ENCODE data around the gene TCERG1L. TPM values are rescaled to one million over a fixed set of nuclear protein-coding genes. Genes with fewer than 3 reads are reported as not detected.

Gene TCERG1L
- total RNA-seq, 2 experiments from 2014 or later = 0.06 TPM; not detected in 1

DNA sequence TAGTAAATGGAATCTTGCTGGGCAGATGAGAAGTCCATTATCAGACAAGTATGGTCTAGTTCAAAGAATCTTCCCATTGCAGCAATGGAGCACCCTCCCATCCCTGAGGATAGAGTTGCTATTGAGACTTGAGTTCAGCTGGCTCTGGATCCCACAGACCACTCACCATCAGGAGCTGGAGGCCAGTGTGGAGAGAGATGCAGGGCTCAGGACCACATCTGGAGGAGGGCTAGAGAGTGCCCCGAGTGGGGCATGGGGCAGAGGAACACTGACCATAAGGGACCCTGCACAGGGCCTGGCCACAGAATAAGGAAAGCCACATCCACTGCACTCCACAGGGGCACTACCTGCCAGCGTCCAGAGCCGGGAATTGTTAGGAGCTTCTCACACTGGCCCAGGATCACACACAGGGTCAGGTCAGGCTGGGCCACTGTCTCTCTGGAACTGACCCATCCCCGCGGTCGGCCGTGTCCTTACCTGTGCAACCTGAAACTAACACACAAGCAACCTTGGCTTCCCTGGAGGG, 41.3 kb upstream of the TCERG1L start:
- Histone ChIP-seq H3K4me3 (ENCODE audit: low read length) (no peak overlapping the region), H3K36me3 (ENCODE audit: insufficient read depth, low read length) (no peaks in the 10 kb centered on the region), H3K9me3 (ENCODE audit: control insufficient read depth in 1 of 2, insufficient read depth in 1 of 2, low read length in 2 of 2) (peaks cover 0 to 21% of the 10 kb centered on the region in 2 experiments), H3K27me3 (ENCODE audit: control insufficient read depth in 1 of 2, insufficient read depth in 2 of 2, low read length in 2 of 2) (no peaks in the 10 kb centered on the region), H3K4me1 (ENCODE audit: insufficient read depth, low read length) (no peaks in the 10 kb centered on the region), H3K27ac (ENCODE audit: low read depth in 1 of 2, low read length in 2 of 2) (no peak overlapping the region)
- Mint-ChIP-seq H3K4me3 (no peak overlapping the region), H3K27me3 (peaks cover 9% of the 10 kb centered on the region), H3K9me3 (no peaks in the 10 kb centered on the region), H3K36me3 (ENCODE audit: low read depth) (no peaks in the 10 kb centered on the region), H3K27ac (no peak overlapping the region), H3K4me1 (ENCODE audit: low read depth) (no peaks in the 10 kb centered on the region)
- ChIA-PET POLR2A (no interaction called here), CTCF (no interaction called here)
- no peak for ATAC-seq (ENCODE audit: poor library complexity)
- intact Hi-C loops (cut with DNase I, micrococcal nuclease) = no loop called here
- no peak for DNase-seq
- TF ChIP-seq, protein P1, sequence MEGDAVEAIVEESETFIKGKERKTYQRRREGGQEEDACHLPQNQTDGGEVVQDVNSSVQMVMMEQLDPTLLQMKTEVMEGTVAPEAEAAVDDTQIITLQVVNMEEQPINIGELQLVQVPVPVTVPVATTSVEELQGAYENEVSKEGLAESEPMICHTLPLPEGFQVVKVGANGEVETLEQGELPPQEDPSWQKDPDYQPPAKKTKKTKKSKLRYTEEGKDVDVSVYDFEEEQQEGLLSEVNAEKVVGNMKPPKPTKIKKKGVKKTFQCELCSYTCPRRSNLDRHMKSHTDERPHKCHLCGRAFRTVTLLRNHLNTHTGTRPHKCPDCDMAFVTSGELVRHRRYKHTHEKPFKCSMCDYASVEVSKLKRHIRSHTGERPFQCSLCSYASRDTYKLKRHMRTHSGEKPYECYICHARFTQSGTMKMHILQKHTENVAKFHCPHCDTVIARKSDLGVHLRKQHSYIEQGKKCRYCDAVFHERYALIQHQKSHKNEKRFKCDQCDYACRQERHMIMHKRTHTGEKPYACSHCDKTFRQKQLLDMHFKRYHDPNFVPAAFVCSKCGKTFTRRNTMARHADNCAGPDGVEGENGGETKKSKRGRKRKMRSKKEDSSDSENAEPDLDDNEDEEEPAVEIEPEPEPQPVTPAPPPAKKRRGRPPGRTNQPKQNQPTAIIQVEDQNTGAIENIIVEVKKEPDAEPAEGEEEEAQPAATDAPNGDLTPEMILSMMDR (IDR thresholded peaks at IDR 0.05) = no peak

GRCh38 chr10:131350660-131351059, 39.1 kb upstream of the TCERG1L start:
- peaks cover 9% of the 10 kb centered on the region for H3K27me3 Mint-ChIP-seq
- intact Hi-C loops (cut with DNase I, micrococcal nuclease) = no loop called here
- H3K4me1 Mint-ChIP-seq (ENCODE audit: low read depth) = no peaks in the 10 kb centered on the region
- no peak overlapping the region for H3K27ac Mint-ChIP-seq
- H3K9me3 ChIP-seq (ENCODE audit: control insufficient read depth in 1 of 2, insufficient read depth in 1 of 2, low read length in 2 of 2) = peaks cover 0 to 23% of the 10 kb centered on the region in 2 experiments
- no peaks in the 10 kb centered on the region for H3K9me3 Mint-ChIP-seq
- no peaks in the 10 kb centered on the region for H3K4me1 ChIP-seq (ENCODE audit: insufficient read depth, low read length)
- ChIA-PET POLR2A (no interaction called here), CTCF (no interaction called here)
- no peaks in the 10 kb centered on the region for H3K36me3 Mint-ChIP-seq (ENCODE audit: low read depth)
- TF ChIP-seq, protein P1 (IDR thresholded peaks at IDR 0.05) = no peak
- H3K36me3 ChIP-seq (ENCODE audit: insufficient read depth, low read length) = no peaks in the 10 kb centered on the region
- H3K4me3 Mint-ChIP-seq = no peak overlapping the region
- H3K27me3 ChIP-seq (ENCODE audit: control insufficient read depth in 1 of 2, insufficient read depth in 2 of 2, low read length in 2 of 2) = no peaks in the 10 kb centered on the region
- DNase-seq = no peak
- H3K27ac ChIP-seq (ENCODE audit: low read depth in 1 of 2, low read length in 2 of 2) = no peak overlapping the region
- ATAC-seq (ENCODE audit: poor library complexity) = no peak
- H3K4me3 ChIP-seq (ENCODE audit: low read length) = no peak overlapping the region

- Histone ChIP-seq H3K27me3 (ENCODE audit: control insufficient read depth in 1 of 2, insufficient read depth in 2 of 2, low read length in 2 of 2) (no peaks in the 10 kb centered on the region), H3K4me3 (ENCODE audit: low read length) (no peak overlapping the region), H3K9me3 (ENCODE audit: control insufficient read depth in 1 of 2, insufficient read depth in 1 of 2, low read length in 2 of 2) (peaks cover 0 to 26% of the 10 kb centered on the region in 2 experiments), H3K36me3 (ENCODE audit: insufficient read depth, low read length) (no peaks in the 10 kb centered on the region), H3K4me1 (ENCODE audit: insufficient read depth, low read length) (no peaks in the 10 kb centered on the region), H3K27ac (ENCODE audit: low read depth in 1 of 2, low read length in 2 of 2) (no peak overlapping the region)
- no peak overlapping the region for H3K4me3 Mint-ChIP-seq
- DNase-seq (no peak), ATAC-seq (ENCODE audit: poor library complexity) (no peak)
- no peaks in the 10 kb centered on the region for H3K9me3 Mint-ChIP-seq
- no peaks in the 10 kb centered on the region for H3K36me3 Mint-ChIP-seq (ENCODE audit: low read depth)
- peaks cover 9% of the 10 kb centered on the region for H3K27me3 Mint-ChIP-seq
- H3K4me1 Mint-ChIP-seq (ENCODE audit: low read depth) = no peaks in the 10 kb centered on the region
- TF ChIP-seq, protein P1 (IDR thresholded peaks at IDR 0.05) = no peak
- ChIA-PET POLR2A (no interaction called here), CTCF (no interaction called here)
- no peak overlapping the region for H3K27ac Mint-ChIP-seq
- intact Hi-C loops (cut with DNase I, micrococcal nuclease) = no loop called here
Measured at GRCh38 chr10:131350245-131350644, 38.7 kb upstream of the TCERG1L start.

Measured in CD4-positive, alpha-beta T cell (primary cell).